ENCODE measurements around the gene PMS2. TPM values are rescaled to one million over a fixed set of nuclear protein-coding genes. Genes with fewer than 3 reads are reported as not detected.
"Not testable (repeated sequence)": the region's sequence is repeated elsewhere in the genome, so short reads cannot be mapped to it uniquely, and the experiment has no call there.

The PMS2 gene
- total RNA-seq, 2 donors from 2014 or later: 6.2 to 7.2 TPM

- ATAC-seq: no peak
- intact Hi-C loops (cut with DNase I): no loop called here
- DNase-seq: no peak
Measured at GRCh38 chr7:6020371-6021286, 11.8 kb upstream of the PMS2 start.

- intact Hi-C loops (cut with DNase I): no loop called here
- DNase-seq (no peak), ATAC-seq (no peak)
Measured at GRCh38 chr7:6016653-6016966, 7.8 kb upstream of the PMS2 start.

GRCh38 chr7:6015917-6016652 is 7.2 kb upstream of the PMS2 start:
- intact Hi-C loops (cut with DNase I): no loop called here

GRCh38 chr7:6012355-6013104 is 3.7 kb upstream of the PMS2 start:
- intact Hi-C loops (cut with DNase I): no loop called here
- ATAC-seq: no peak
- DNase-seq: no peak

More at GRCh38 chr7:6015917-6016652, 7.2 kb upstream of the PMS2 start:
- DNase-seq: peak; percentile 66
- ATAC-seq: peak; percentile 77 to 85

GRCh38 chr7:6011541-6011940 is 2.7 kb upstream of the PMS2 start:
- intact Hi-C loops (cut with DNase I): no loop called here
- ATAC-seq: no peak
- DNase-seq: no peak

GRCh38 chr7:6010370-6010769 is 1.5 kb upstream of the PMS2 start:
- ATAC-seq; intact Hi-C loops (cut with DNase I); DNase-seq: not testable (repeated sequence)

GRCh38 chr7:6007835-6008590 is 836 bp downstream of the PMS2 start:
- intact Hi-C loops (cut with DNase I): not testable (repeated sequence)

GRCh38 chr7:6007386-6007785 is 1.5 kb downstream of the PMS2 start:
- DNase-seq (no peak), ATAC-seq (no peak)
- intact Hi-C loops (cut with DNase I): no loop called here

More at GRCh38 chr7:6007835-6008590, 836 bp downstream of the PMS2 start:
- ATAC-seq, DNase-seq: not testable (repeated sequence)

- intact Hi-C loops (cut with DNase I): loop anchor here in 1 of 2 donors (10.0 kb wide), 2 partner anchors 327 to 437 kb away; no protein-coding TSS in a partner anchor
- DNase-seq: peak; percentile 32
- peak; percentile 50 to 81 for ATAC-seq
Measured at GRCh38 chr7:5997210-5997808, 11.5 kb downstream of the PMS2 start.

- DNase-seq; intact Hi-C loops (cut with DNase I); ATAC-seq: not testable (repeated sequence)
Measured at GRCh38 chr7:5987061-5987460, 21.8 kb downstream of the PMS2 start.

- intact Hi-C loops (cut with DNase I); DNase-seq; ATAC-seq: not testable (repeated sequence)
Measured at GRCh38 chr7:5979680-5980314, 29.1 kb downstream of the PMS2 start.

- ATAC-seq; intact Hi-C loops (cut with DNase I); DNase-seq: not testable (repeated sequence)
Measured at GRCh38 chr7:5973580-5973979, 35.3 kb downstream of the PMS2 start.

GRCh38 chr7:5970347-5970911 is 38.4 kb downstream of the PMS2 start, which contains the start of gene RSPH10B:
TSS of gene RSPH10B (minus strand) at chr7:5970689. CDS start at chr7:5967116, 3,573 bp downstream.
- DNase-seq; intact Hi-C loops (cut with DNase I): not testable (repeated sequence)
- peak; percentile 82 for ATAC-seq

- ATAC-seq; intact Hi-C loops (cut with DNase I); DNase-seq: not testable (repeated sequence)
Measured at GRCh38 chr7:5963810-5964209, 45.0 kb downstream of the PMS2 start.

GRCh38 chr7:5963205-5963604 is 45.6 kb downstream of the PMS2 start:
- intact Hi-C loops (cut with DNase I); ATAC-seq; DNase-seq: not testable (repeated sequence)

- ATAC-seq; DNase-seq; intact Hi-C loops (cut with DNase I): not testable (repeated sequence)
Measured at GRCh38 chr7:5934945-5935450, 73.9 kb downstream of the PMS2 start.

All from left cardiac atrium (tissue), 4 donors.